NCI-H2171 (cell line): ENCODE data around the gene ALAS1.
A peak's percentile ranks its signal among the peaks of the same experiment; 100 is the strongest.

Source experiments
- DNase-seq: peaks from one replicate; lab custom pipeline; 2025; lab: John Stamatoyannopoulos, UW

ALAS1 gene

DNA sequence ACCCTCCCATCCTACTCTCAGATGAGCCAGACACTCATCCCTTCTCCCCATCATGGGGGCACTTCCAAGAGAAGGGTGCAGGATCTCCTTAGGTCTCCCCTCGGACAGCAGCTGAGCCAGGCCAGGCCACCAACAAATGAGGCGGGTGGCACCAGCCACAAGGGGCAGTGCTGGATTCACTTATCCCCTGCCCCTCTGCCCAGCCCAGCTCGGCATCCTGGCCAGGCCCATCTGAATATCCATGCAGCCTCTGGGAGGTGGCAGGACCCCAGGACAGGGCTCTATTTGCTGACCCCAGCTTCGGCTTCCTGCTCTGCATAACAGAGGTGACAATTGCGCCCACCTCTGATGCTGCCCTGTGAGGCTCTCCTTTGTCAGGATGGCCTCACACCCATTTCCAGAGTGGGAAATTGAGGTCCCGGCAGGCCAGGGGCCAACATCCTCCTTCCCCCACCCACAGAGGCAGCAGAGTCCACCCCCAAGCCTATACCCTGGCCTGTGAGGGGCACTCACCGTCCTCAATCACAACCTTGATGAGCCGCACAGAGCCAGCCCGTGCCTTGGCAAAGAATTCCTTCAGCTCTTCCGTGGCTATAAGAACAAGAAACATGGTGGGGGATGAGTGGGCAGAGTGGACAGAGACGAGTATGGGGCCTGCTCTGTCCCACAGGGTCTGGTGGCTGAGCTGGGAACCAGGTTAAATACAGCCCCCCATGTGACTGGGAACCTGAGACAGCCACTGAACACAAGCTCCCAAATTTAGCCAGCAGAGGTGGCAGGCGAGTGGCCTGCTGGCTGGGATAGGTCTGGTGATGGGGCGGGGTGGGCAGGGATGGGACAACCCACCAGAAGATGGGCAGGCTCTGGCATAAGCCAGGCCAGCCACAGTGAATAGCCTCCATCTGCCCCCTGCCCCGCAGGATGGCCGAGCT lies 36.8 kb downstream of the ALAS1 start:
- no peak for DNase-seq

GRCh38 chr3:52236424-52236886 lies 38.5 kb downstream of the ALAS1 start:
- no peak for DNase-seq

DNA sequence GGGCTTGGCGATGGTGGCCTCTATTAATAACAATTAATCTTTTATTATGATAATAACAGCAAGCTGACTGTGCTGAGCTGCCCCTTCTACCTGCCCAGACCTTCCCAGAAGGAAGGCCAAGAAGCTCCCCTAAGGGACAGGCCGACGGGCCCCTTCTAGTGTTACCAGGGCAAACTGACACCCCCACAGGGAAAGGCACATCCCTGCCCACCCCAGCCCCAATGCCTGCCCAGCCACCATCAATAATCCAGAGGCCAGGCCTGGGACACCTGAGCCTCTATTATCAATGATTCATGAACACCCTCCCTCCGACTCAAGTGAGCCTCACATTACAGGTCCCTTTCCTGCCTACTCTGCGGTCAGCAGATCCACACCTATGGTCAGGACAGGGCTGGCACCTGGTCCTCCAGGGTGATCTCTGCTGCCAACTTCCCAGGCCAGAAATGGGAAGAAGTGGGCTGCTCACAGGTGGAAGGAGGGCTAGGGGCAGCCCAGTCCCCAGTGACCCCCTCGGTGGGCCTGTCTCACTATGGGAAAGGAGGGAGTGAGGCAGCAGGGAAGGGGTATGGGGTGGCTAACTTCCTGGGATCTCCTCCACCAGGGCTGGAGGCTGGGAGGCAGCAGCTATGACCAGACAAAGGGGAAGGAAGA lies 39.2 kb downstream of the ALAS1 start:
- no peak for DNase-seq

- DNase-seq = no peak
Measured at GRCh38 chr3:52237657-52238172, 39.8 kb downstream of the ALAS1 start.

GRCh38 chr3:52238193-52238760 lies 40.3 kb downstream of the ALAS1 start:
- DNase-seq = no peak

DNA sequence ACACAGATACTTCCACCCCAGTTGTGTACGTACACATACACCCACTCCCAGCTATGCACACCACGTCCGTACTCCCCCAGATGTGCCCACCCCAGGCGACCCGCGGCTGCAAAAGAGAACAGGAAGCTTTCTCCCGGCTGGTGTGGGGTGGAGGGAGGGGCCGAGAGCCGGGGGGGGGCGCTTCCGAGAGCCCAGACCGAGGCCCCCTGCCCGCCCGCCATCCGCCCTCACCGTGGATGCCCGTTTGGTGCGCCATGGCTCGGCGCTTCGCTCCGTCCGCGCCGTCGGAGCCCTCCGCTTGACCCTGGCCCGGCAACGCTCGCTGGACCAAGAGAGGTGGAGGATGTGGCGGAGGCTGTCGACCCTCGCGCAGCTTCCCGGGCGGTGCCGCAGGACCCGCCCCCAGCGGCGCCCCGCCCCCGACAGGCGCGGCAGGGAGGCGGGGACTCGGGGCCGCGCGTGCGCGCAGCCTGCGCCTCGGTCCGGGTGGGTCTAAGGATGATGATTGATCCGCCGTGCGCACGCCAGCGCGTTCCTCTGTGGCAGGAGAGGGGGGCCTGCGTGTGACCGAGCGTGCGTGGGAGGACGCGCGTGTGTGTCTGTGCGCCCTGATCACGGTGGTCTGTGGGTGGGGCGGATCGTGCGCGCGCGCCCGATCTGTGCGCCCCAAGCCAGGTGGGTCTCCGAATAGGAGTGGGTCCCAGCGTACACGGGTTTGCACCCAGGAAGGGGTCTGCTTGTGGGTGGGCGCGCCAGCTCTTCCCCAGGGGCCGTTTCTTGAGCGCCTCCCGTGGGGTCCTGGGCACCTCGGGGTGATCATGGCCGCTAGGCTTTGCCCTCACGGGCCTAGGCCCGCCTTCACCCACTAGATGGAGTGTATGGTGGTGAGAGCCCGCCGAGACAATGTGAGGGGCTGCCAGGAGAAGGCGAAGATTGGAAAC lies 41.1 kb downstream of the ALAS1 start, which contains the start of gene TWF2:
TSS of gene TWF2 (minus strand) at position 398 of the 941 bp plus-strand sequence. CDS start at position 256, 142 bp downstream.
- DNase-seq = peak; percentile 23

GRCh38 chr3:52240059-52240885 lies 42.3 kb downstream of the ALAS1 start:
- peak; percentile 66 for DNase-seq

DNA sequence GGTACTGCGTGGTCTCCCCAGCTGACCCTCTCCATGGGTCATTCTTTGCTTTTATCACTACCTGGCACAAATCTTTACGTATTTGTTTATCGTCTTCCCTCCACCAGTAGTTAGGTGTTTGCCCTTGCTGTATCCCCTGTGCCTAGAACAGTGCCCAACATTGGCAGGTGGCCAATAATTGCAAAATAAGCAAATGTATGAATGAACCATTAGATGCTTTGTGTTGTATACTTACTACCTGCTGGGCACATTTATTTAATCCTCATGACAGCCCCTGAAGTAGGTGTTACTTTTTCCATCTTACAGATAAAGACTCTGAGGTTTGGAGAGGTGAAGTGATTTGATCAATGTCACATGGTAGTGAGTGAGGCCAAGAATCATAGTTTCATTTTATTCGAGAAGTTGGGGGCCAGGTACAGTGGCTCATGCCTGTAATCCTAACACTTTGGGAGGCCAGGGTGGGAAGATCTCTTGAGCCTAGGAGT lies 43.0 kb downstream of the ALAS1 start:
- DNase-seq = no peak

DNA sequence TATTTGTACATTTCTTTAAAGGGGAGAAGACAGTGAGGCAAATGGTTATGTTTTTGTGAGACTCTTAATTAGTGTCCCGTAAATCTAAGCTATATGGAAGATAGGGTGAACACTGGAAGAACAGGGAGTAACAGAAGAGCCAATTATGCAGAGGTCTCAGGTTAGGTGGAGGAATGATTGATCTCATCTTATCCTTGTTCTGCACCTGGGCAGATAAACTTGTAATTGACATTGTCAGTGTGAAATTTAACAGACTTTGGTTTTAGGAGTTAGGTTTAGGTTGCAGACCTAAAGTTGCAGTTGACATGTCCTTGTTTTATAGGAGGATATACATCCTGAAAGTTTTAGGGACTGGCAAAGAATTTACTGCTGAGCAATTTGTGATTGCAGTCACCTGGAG lies 44.1 kb downstream of the ALAS1 start:
- DNase-seq = no peak

GRCh38 chr3:52243791-52244628 lies 46.0 kb downstream of the ALAS1 start:
- DNase-seq = no peak

- no peak for DNase-seq
Measured at GRCh38 chr3:52245322-52246263, 47.6 kb downstream of the ALAS1 start, which contains the start of gene PPM1M. Gene PPM1M, plus strand, starts transcription at chr3:52245759. Its CDS starts 66 bp downstream, at chr3:52245825.

DNA sequence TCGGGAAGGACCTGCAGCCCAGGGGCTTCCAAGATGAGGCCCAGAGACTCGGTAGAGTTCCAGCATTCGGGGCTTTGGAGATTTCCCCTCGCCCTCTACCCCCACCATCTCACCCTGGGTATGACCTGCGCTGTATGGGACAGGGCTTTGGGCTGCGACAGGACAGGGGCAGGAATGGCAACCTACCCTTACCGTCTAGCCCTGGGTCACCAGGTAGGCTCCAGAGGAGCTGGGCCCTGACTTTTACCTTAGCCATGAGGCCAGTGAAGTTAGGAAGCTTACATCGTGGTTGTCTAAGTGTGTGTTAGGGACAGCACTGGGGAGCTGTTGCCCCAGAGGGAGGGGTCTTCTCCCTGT lies 48.3 kb downstream of the ALAS1 start:
- DNase-seq = no peak

DNA sequence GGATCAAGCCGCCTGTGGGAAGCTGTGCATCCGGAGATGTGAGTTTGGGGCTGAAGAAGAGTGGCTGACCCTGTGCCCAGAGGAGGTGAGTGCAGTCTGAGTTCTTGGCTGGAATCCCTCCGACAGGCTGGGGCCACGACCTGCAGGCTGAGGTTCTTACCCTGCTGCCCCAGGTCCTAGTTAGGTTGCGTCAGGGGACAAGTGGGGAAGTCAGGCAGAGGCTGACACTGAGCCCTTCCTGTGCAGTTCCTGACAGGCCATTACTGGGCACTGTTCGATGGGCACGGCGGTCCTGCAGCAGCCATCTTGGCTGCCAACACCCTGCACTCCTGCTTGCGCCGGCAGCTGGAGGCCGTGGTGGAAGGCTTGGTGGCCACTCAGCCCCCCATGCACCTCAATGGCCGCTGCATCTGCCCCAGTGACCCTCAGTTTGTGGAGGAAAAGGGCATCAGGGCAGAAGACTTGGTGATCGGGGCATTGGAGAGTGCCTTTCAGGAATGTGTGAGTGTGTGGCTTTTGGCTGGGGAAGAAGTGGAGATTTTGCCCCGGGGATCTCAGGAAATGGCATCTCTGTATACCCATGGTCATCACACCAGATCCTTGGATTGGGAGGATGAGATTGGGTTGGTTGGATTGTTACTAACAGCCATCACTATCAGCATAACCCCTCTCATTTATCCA lies 48.9 kb downstream of the ALAS1 start:
- no peak for DNase-seq

DNA sequence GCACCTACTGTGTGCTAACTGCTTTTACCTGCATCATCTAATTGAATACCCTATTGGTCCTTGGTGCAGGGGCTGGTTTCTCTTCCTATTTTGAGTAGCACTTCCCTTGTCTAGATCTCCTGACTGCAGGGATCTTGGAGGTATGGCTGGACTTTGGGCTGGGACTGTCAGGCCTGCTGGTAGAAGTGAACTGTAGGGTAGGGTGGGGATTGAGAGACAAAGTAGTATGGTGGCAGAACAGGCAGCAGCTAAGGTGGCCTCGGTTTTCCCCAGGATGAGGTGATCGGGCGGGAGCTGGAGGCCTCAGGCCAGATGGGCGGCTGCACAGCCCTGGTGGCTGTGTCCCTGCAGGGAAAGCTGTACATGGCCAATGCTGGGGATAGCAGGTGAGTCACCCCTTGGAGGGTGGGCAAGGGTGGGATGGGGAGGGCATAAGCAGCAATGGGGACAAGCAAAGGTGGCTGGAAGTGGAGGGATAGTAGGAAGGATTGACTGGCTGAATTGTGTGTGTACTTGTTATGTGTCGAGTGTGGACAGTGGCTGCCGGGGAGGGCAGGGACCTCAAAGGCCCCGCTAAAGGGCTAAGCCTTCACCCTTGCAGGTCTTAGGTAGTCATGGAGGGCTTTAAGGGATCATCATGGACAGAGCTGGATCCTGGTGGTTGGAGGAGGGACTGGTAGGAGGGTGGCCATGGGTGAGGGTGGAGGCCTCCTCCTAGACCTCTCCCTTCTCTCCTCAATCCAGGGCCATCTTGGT lies 49.6 kb downstream of the ALAS1 start:
- DNase-seq = no peak

- no peak for DNase-seq
Measured at GRCh38 chr3:52248165-52248541, 50.2 kb downstream of the ALAS1 start.

- no peak for DNase-seq
Measured at GRCh38 chr3:52248816-52249547, 51.0 kb downstream of the ALAS1 start.
